HEK293 (cell line): ENCODE results near the gene PHETA1.

ENCODE experiments used
- REPIN1 ChIP-seq: fragments of 450-650 bp; formaldehyde crosslinking; IDR thresholded peaks from 2 replicates; pipeline ENCODE4 v1.5.1; 2017; ENCODE audit warnings: missing biosample characterization, missing genetic modification characterization, low read depth
- TCF7L2 ChIP-seq: IDR thresholded peaks from 2 replicates; pipeline ENCODE4 v1.6.1; 2011; ENCODE audit warnings: low read depth, mild to moderate bottlenecking, inconsistent platforms, low read length, moderate library complexity, borderline replicate concordance
- ZBTB20 ChIP-seq: fragments of 450-650 bp; formaldehyde crosslinking; IDR thresholded peaks from 2 replicates; pipeline ENCODE4 v1.5.1; 2016; ENCODE audit warnings: missing biosample characterization, missing genetic modification characterization
- ZNF202 ChIP-seq: fragments of 450-650 bp; formaldehyde crosslinking; IDR thresholded peaks from 2 replicates; pipeline ENCODE4 v1.5.1; 2016; ENCODE audit warnings: missing biosample characterization, missing genetic modification characterization, borderline replicate concordance
- ZNF292 ChIP-seq: fragments of 450-650 bp; formaldehyde crosslinking; IDR thresholded peaks from 2 replicates; pipeline ENCODE4 v1.5.1; 2016; ENCODE audit warnings: low read depth, missing biosample characterization, missing genetic modification characterization, borderline replicate concordance
- TF ChIP-seq, protein P1 (sequence below): fragments of 450-650 bp; IDR thresholded peaks from 2 replicates; pipeline ENCODE4 v1.5.1; 2018; ENCODE audit warnings: missing biosample characterization, mild to moderate bottlenecking, missing genetic modification characterization
- TF ChIP-seq, protein P2 (sequence below): fragments of 450-650 bp; formaldehyde crosslinking; IDR thresholded peaks from 2 replicates; pipeline ENCODE4 v1.5.1; 2016; ENCODE audit warnings: missing biosample characterization, missing genetic modification characterization, low read depth
- TF ChIP-seq, protein P3 (sequence below): fragments of 450-650 bp; formaldehyde crosslinking; IDR thresholded peaks from 2 replicates; pipeline ENCODE4 v1.5.1; 2016; ENCODE audit warnings: missing biosample characterization, missing genetic modification characterization
- TF ChIP-seq, protein P4 (sequence below): fragments of 450-650 bp; formaldehyde crosslinking; IDR thresholded peaks from 2 replicates; pipeline ENCODE4 v1.5.1; 2016; ENCODE audit warnings: missing biosample characterization, missing genetic modification characterization
- TF ChIP-seq, protein P5 (sequence below): fragments of 450-650 bp; formaldehyde crosslinking; conservative IDR thresholded peaks from 2 replicates; pipeline ENCODE4 v1.5.1; 2016; ENCODE audit warnings: low read depth, missing biosample characterization, missing genetic modification characterization

DNA sequence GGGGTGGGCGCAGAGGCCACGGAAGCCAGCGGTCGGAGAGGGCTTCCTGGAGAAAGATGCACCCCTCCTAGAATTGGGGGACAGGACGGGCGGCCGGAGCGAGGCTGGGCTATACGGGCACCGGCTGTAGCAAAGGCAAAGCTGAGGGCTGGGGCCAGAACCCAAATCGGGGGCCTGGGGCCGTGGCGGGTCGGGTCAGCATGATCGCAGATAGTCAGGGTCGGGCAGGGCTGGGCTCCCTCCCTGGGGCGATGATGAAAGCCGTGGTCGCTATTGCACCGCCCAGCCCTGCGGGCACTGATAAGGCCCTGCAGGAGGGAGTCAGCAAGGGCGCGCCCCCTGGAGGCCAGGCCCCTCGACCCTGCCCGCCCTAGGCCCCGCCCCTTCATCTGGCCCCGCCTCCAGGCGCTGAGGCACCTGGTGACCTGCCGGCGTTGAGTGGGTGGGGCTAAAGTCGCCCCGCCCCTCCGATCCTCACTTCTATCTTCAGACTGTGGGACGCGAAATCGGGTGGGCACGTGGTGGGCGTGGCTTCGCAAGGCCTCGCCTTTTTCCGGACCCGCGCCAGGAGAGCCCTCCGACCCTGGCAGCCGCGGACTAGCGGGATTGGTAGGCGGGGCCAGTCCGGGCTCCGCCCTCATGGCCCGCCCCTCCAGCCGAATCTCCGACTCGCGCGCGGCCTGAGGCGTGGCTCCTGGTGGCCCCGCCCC, 36.4 kb upstream of the PHETA1 start:
- no peak for TF ChIP-seq TCF7L2
- TF ChIP-seq, protein P1, sequence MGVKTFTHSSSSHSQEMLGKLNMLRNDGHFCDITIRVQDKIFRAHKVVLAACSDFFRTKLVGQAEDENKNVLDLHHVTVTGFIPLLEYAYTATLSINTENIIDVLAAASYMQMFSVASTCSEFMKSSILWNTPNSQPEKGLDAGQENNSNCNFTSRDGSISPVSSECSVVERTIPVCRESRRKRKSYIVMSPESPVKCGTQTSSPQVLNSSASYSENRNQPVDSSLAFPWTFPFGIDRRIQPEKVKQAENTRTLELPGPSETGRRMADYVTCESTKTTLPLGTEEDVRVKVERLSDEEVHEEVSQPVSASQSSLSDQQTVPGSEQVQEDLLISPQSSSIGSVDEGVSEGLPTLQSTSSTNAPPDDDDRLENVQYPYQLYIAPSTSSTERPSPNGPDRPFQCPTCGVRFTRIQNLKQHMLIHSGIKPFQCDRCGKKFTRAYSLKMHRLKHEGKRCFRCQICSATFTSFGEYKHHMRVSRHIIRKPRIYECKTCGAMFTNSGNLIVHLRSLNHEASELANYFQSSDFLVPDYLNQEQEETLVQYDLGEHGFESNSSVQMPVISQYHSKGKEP (tag by site-specific recombination), result peak; percentile 75
- no peak for TF ChIP-seq ZNF202 (tag by site-specific recombination)
- TF ChIP-seq, protein P2, sequence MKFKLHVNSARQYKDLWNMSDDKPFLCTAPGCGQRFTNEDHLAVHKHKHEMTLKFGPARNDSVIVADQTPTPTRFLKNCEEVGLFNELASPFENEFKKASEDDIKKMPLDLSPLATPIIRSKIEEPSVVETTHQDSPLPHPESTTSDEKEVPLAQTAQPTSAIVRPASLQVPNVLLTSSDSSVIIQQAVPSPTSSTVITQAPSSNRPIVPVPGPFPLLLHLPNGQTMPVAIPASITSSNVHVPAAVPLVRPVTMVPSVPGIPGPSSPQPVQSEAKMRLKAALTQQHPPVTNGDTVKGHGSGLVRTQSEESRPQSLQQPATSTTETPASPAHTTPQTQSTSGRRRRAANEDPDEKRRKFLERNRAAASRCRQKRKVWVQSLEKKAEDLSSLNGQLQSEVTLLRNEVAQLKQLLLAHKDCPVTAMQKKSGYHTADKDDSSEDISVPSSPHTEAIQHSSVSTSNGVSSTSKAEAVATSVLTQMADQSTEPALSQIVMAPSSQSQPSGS (tag by site-specific recombination), result no peak
- no peak for TF ChIP-seq REPIN1 (tag by site-specific recombination)
- TF ChIP-seq, protein P3, sequence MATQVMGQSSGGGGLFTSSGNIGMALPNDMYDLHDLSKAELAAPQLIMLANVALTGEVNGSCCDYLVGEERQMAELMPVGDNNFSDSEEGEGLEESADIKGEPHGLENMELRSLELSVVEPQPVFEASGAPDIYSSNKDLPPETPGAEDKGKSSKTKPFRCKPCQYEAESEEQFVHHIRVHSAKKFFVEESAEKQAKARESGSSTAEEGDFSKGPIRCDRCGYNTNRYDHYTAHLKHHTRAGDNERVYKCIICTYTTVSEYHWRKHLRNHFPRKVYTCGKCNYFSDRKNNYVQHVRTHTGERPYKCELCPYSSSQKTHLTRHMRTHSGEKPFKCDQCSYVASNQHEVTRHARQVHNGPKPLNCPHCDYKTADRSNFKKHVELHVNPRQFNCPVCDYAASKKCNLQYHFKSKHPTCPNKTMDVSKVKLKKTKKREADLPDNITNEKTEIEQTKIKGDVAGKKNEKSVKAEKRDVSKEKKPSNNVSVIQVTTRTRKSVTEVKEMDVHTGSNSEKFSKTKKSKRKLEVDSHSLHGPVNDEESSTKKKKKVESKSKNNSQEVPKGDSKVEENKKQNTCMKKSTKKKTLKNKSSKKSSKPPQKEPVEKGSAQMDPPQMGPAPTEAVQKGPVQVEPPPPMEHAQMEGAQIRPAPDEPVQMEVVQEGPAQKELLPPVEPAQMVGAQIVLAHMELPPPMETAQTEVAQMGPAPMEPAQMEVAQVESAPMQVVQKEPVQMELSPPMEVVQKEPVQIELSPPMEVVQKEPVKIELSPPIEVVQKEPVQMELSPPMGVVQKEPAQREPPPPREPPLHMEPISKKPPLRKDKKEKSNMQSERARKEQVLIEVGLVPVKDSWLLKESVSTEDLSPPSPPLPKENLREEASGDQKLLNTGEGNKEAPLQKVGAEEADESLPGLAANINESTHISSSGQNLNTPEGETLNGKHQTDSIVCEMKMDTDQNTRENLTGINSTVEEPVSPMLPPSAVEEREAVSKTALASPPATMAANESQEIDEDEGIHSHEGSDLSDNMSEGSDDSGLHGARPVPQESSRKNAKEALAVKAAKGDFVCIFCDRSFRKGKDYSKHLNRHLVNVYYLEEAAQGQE (tag by site-specific recombination), result no peak
- TF ChIP-seq, protein P4, sequence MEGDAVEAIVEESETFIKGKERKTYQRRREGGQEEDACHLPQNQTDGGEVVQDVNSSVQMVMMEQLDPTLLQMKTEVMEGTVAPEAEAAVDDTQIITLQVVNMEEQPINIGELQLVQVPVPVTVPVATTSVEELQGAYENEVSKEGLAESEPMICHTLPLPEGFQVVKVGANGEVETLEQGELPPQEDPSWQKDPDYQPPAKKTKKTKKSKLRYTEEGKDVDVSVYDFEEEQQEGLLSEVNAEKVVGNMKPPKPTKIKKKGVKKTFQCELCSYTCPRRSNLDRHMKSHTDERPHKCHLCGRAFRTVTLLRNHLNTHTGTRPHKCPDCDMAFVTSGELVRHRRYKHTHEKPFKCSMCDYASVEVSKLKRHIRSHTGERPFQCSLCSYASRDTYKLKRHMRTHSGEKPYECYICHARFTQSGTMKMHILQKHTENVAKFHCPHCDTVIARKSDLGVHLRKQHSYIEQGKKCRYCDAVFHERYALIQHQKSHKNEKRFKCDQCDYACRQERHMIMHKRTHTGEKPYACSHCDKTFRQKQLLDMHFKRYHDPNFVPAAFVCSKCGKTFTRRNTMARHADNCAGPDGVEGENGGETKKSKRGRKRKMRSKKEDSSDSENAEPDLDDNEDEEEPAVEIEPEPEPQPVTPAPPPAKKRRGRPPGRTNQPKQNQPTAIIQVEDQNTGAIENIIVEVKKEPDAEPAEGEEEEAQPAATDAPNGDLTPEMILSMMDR (tag by site-specific recombination), result peak; percentile 98
- TF ChIP-seq ZBTB20 (tag by site-specific recombination), result no peak; the same call in 1 of the 2 replicates
- no peak for TF ChIP-seq ZNF292
- TF ChIP-seq, protein P5, sequence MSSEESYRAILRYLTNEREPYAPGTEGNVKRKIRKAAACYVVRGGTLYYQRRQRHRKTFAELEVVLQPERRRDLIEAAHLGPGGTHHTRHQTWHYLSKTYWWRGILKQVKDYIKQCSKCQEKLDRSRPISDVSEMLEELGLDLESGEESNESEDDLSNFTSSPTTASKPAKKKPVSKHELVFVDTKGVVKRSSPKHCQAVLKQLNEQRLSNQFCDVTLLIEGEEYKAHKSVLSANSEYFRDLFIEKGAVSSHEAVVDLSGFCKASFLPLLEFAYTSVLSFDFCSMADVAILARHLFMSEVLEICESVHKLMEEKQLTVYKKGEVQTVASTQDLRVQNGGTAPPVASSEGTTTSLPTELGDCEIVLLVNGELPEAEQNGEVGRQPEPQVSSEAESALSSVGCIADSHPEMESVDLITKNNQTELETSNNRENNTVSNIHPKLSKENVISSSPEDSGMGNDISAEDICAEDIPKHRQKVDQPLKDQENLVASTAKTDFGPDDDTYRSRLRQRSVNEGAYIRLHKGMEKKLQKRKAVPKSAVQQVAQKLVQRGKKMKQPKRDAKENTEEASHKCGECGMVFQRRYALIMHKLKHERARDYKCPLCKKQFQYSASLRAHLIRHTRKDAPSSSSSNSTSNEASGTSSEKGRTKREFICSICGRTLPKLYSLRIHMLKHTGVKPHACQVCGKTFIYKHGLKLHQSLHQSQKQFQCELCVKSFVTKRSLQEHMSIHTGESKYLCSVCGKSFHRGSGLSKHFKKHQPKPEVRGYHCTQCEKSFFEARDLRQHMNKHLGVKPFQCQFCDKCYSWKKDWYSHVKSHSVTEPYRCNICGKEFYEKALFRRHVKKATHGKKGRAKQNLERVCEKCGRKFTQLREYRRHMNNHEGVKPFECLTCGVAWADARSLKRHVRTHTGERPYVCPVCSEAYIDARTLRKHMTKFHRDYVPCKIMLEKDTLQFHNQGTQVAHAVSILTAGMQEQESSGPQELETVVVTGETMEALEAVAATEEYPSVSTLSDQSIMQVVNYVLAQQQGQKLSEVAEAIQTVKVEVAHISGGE (tag by site-specific recombination), result no peak
